Uterus (tissue), 2 donors: ENCODE data around the gene PWP2.
"Not testable (repeated sequence)": the region's sequence is repeated elsewhere in the genome, so short reads cannot be mapped to it uniquely, and the experiment has no call there.

ENCODE experiments used
- POLR2A ChIP-seq, 2 donors: fragments of 450-650 bp; IDR thresholded peaks; one replicate each; pipeline ENCODE4 v1.6.1; 2016; ENCODE audit warnings: antibody characterized with exemption in 2 of 2, mild to moderate bottlenecking in 1 of 2, moderate library complexity in 1 of 2
- TF ChIP-seq, protein P1 (sequence below), 4 experiments: fragments of 200-600 bp in 2 of 4; fragments of 450-650 bp in 2 of 4; sonication (generic) in 2 of 4; IDR thresholded peaks; one replicate each; pipeline ENCODE4 v1.5.1; 2016 to 2019; ENCODE audit warnings: antibody characterized with exemption in 4 of 4, mild to moderate bottlenecking in 2 of 4, moderate library complexity in 1 of 4

DNA sequence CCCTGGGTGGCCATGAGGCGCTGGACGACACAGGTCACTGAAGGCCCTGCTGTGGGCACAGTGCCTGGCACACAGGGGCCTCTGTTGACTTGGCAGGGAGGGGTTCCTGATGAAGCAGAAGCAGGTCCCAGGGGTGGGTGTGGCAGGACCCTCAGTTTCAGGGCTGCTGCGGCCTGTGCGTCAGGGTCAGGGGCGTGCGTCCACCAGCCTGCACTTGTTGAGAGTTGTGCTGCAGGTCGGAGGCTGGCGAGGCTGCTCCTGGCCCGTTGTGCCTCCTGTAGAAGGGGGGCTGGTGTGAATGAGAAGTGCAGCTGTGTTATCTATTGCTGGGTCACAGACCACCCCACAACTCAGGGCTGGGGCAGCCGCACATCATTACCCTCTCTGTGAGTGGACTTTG is 35.3 kb downstream of the PWP2 start:
- TF ChIP-seq, protein P1, sequence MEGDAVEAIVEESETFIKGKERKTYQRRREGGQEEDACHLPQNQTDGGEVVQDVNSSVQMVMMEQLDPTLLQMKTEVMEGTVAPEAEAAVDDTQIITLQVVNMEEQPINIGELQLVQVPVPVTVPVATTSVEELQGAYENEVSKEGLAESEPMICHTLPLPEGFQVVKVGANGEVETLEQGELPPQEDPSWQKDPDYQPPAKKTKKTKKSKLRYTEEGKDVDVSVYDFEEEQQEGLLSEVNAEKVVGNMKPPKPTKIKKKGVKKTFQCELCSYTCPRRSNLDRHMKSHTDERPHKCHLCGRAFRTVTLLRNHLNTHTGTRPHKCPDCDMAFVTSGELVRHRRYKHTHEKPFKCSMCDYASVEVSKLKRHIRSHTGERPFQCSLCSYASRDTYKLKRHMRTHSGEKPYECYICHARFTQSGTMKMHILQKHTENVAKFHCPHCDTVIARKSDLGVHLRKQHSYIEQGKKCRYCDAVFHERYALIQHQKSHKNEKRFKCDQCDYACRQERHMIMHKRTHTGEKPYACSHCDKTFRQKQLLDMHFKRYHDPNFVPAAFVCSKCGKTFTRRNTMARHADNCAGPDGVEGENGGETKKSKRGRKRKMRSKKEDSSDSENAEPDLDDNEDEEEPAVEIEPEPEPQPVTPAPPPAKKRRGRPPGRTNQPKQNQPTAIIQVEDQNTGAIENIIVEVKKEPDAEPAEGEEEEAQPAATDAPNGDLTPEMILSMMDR (IDR thresholded peaks at IDR 0.05): not testable (repeated sequence)
- TF ChIP-seq POLR2A (IDR thresholded peaks at IDR 0.05): not testable (repeated sequence)
